ENCODE results near the gene FILIP1. TPM values are rescaled to one million over a fixed set of nuclear protein-coding genes. Genes with fewer than 3 reads are reported as not detected.

Gene FILIP1
- total and polyA plus RNA-seq, 12 donors: 16.8 to 269 (median 181) TPM

GRCh38 chr6:75481936-75482593 is 11.5 kb downstream of the FILIP1 start:
- H3K4me1 ChIP-seq: peaks cover 7 to 96% (median 75%) of the 10 kb centered on the region in 9 donors
- intact Hi-C loops (cut with DNase I): loop anchor here in 1 of 10 donors (10.0 kb wide), 1 partner anchor 47 kb away; no protein-coding TSS in a partner anchor
- no peak for DNase-seq
- peaks cover 0 to 3% (median 0%) of the 10 kb centered on the region in 9 donors for H3K36me3 ChIP-seq
- H3K27ac ChIP-seq: peak overlapping the region in 8 of 10 donors; percentile 28 to 76 (median 64)
- ATAC-seq: peak in 5 of 8 donors; percentile 45 to 71 (median 60)
- no peak for TF ChIP-seq CTCF (IDR thresholded peaks at IDR 0.05)
- 52 to 59% methylated on average over 4 of the region's 4 CpGs for WGBS, 2 donors
- no peaks in the 10 kb centered on the region for H3K27me3 ChIP-seq
- no peak overlapping the region for H3K4me3 ChIP-seq
- no peaks in the 10 kb centered on the region for H3K9me3 ChIP-seq

GRCh38 chr6:75481394-75481793 is 12.2 kb downstream of the FILIP1 start:
- intact Hi-C loops (cut with DNase I): loop anchor here in 1 of 10 donors (10.0 kb wide), 1 partner anchor 47 kb away; no protein-coding TSS in a partner anchor
- Histone ChIP-seq H3K27ac (peak overlapping the region in 9 of 10 donors; percentile 36 to 76 (median 67)), H3K9me3 (no peaks in the 10 kb centered on the region), H3K4me3 (no peak overlapping the region), H3K4me1 (peaks cover 7 to 96% (median 68%) of the 10 kb centered on the region in 9 donors), H3K36me3 (no peaks in the 10 kb centered on the region), H3K27me3 (no peaks in the 10 kb centered on the region)
- WGBS, 2 donors: 32 to 33% methylated on average over 1 of the region's 1 CpG
- DNase-seq (no peak), ATAC-seq (peak; percentile 11 to 61 (median 44))
- TF ChIP-seq CTCF (IDR thresholded peaks at IDR 0.05): no peak

GRCh38 chr6:75480425-75480824 is 13.2 kb downstream of the FILIP1 start:
- no peak for DNase-seq
- TF ChIP-seq CTCF (IDR thresholded peaks at IDR 0.05): no peak
- 6 to 23% methylated on average over 1 of the region's 1 CpG for WGBS, 2 donors
- Histone ChIP-seq H3K36me3 (no peaks in the 10 kb centered on the region), H3K4me1 (peaks cover 7 to 91% (median 63%) of the 10 kb centered on the region in 9 donors), H3K27ac (peak overlapping the region in 9 of 10 donors; percentile 30 to 76 (median 67)), H3K4me3 (no peak overlapping the region), H3K27me3 (no peaks in the 10 kb centered on the region), H3K9me3 (no peaks in the 10 kb centered on the region)
- ATAC-seq: peak in 4 of 8 donors; percentile 14 to 50 (median 30)
- intact Hi-C loops (cut with DNase I): loop anchor here in 1 of 10 donors (10.0 kb wide), 1 partner anchor 46 kb away; no protein-coding TSS in a partner anchor

- ATAC-seq (no peak), DNase-seq (no peak)
- Histone ChIP-seq H3K27me3 (no peaks in the 10 kb centered on the region), H3K4me1 (peaks cover 7 to 90% (median 59%) of the 10 kb centered on the region in 9 donors), H3K36me3 (no peaks in the 10 kb centered on the region), H3K4me3 (no peak overlapping the region), H3K9me3 (no peaks in the 10 kb centered on the region), H3K27ac (peak overlapping the region in 4 of 10 donors; percentile 1 to 69 (median 48))
- TF ChIP-seq CTCF (IDR thresholded peaks at IDR 0.05): no peak
- intact Hi-C loops (cut with DNase I): loop anchor here in 1 of 10 donors (10.0 kb wide), 1 partner anchor 45 kb away; no protein-coding TSS in a partner anchor
- WGBS, 2 donors: 78 to 86% methylated on average over 6 of the region's 6 CpGs
These were observed 13.9 kb downstream of the FILIP1 start for GRCh38 chr6:75479712-75480111.

Measured in heart right ventricle (tissue), 16 donors.